Dendritic cell treated with granulocyte-macrophage colony-stimulating factor and Interleukin-4, amounts not matched to agents 40 ng/mL and 50 ng/mL, for 4 days (primary cell): ENCODE data around the gene RASGEF1C.
"Not testable (repeated sequence)": the region's sequence is repeated elsewhere in the genome, so short reads cannot be mapped to it uniquely, and the experiment has no call there.

ENCODE experiments used
- H3K27ac Mint-ChIP-seq: one replicate; pipeline ENCODE4 v1.8.0; 2022; ENCODE audit warnings: mild to moderate bottlenecking, mixed read lengths
- H3K27me3 Mint-ChIP-seq: one replicate; pipeline ENCODE4 v1.8.0; 2022; ENCODE audit warnings: mild to moderate bottlenecking, mixed read lengths
- H3K36me3 Mint-ChIP-seq: one replicate; pipeline ENCODE4 v1.8.0; 2022; ENCODE audit warnings: low read depth, mixed read lengths
- H3K4me1 Mint-ChIP-seq: one replicate; pipeline ENCODE4 v1.8.0; 2022; ENCODE audit warnings: low read depth, mixed read lengths
- H3K4me3 Mint-ChIP-seq: one replicate; pipeline ENCODE4 v1.8.0; 2022; ENCODE audit warnings: mild to moderate bottlenecking, moderate library complexity, mixed read lengths
- H3K9me3 Mint-ChIP-seq: one replicate; pipeline ENCODE4 v1.8.0; 2022; ENCODE audit warnings: mixed read lengths
- intact Hi-C: fragments of 100-400 bp; cut with micrococcal nuclease; formaldehyde crosslinking; loops from one replicate; pipeline ENCODE4 v1.15.0; 2022

The RASGEF1C gene

GRCh38 chr5:180090098-180090768, 118.8 kb downstream of the RASGEF1C start:
- H3K4me1 Mint-ChIP-seq: peaks cover 60% of the 10 kb centered on the region
- no peaks in the 10 kb centered on the region for H3K36me3 Mint-ChIP-seq
- H3K9me3 Mint-ChIP-seq: no peaks in the 10 kb centered on the region
- intact Hi-C loops: loop anchor here (2.0 to 5.0 kb wide), 2 partner anchors 19 to 288 kb away; partner anchors contain the start of gene RNF130
- H3K27me3 Mint-ChIP-seq: peaks cover 3% of the 10 kb centered on the region
- peak overlapping the region; percentile 88 for H3K4me3 Mint-ChIP-seq
- peak overlapping the region; percentile 92 for H3K27ac Mint-ChIP-seq

- intact Hi-C loops: loop anchor here (2.0 to 5.0 kb wide), 2 partner anchors 19 to 287 kb away; partner anchors contain the start of gene RNF130
- Mint-ChIP-seq H3K4me3 (peak overlapping the region; percentile 13), H3K27ac (peak overlapping the region; percentile 92), H3K4me1 (peaks cover 61% of the 10 kb centered on the region)
- H3K9me3 Mint-ChIP-seq, H3K27me3 Mint-ChIP-seq, H3K36me3 Mint-ChIP-seq: not testable (repeated sequence)
Observed at GRCh38 chr5:180089628-180090027, 119.4 kb downstream of the RASGEF1C start.

- H3K36me3 Mint-ChIP-seq: no peaks in the 10 kb centered on the region
- H3K27me3 Mint-ChIP-seq: peaks cover 6% of the 10 kb centered on the region
- H3K4me3 Mint-ChIP-seq: no peak overlapping the region
- no peaks in the 10 kb centered on the region for H3K9me3 Mint-ChIP-seq
- no peak overlapping the region for H3K27ac Mint-ChIP-seq
- H3K4me1 Mint-ChIP-seq: peaks cover 53% of the 10 kb centered on the region
- intact Hi-C loops: no loop called here
Observed at GRCh38 chr5:180088561-180088960, 120.5 kb downstream of the RASGEF1C start.

GRCh38 chr5:180086816-180087399, 122.1 kb downstream of the RASGEF1C start:
- Mint-ChIP-seq H3K27me3 (peaks cover 12% of the 10 kb centered on the region), H3K27ac (no peak overlapping the region), H3K9me3 (no peaks in the 10 kb centered on the region), H3K4me3 (no peak overlapping the region), H3K4me1 (peaks cover 36% of the 10 kb centered on the region), H3K36me3 (no peaks in the 10 kb centered on the region)
- intact Hi-C loops: no loop called here

GRCh38 chr5:180085837-180086236, 123.2 kb downstream of the RASGEF1C start:
- Mint-ChIP-seq H3K27ac (no peak overlapping the region), H3K27me3 (peaks cover 20% of the 10 kb centered on the region), H3K4me1 (peaks cover 27% of the 10 kb centered on the region), H3K9me3 (no peaks in the 10 kb centered on the region), H3K36me3 (no peaks in the 10 kb centered on the region), H3K4me3 (no peak overlapping the region)
- intact Hi-C loops: no loop called here

- H3K27ac Mint-ChIP-seq: no peak overlapping the region
- H3K9me3 Mint-ChIP-seq: no peaks in the 10 kb centered on the region
- no peak overlapping the region for H3K4me3 Mint-ChIP-seq
- no peaks in the 10 kb centered on the region for H3K36me3 Mint-ChIP-seq
- H3K4me1 Mint-ChIP-seq: peaks cover 30% of the 10 kb centered on the region
- intact Hi-C loops: no loop called here
- H3K27me3 Mint-ChIP-seq: peaks cover 26% of the 10 kb centered on the region
Observed at GRCh38 chr5:180084638-180085561, 124.1 kb downstream of the RASGEF1C start.

- peaks cover 39% of the 10 kb centered on the region for H3K4me1 Mint-ChIP-seq
- H3K27me3 Mint-ChIP-seq: peaks cover 37% of the 10 kb centered on the region
- H3K4me3 Mint-ChIP-seq: no peak overlapping the region
- H3K27ac Mint-ChIP-seq: no peak overlapping the region
- H3K36me3 Mint-ChIP-seq: no peaks in the 10 kb centered on the region
- H3K9me3 Mint-ChIP-seq: no peaks in the 10 kb centered on the region
- intact Hi-C loops: no loop called here
Observed at GRCh38 chr5:180083529-180084060, 125.4 kb downstream of the RASGEF1C start.

GRCh38 chr5:180082633-180083420, 126.2 kb downstream of the RASGEF1C start:
- Mint-ChIP-seq H3K27ac (no peak overlapping the region), H3K27me3 (peaks cover 37% of the 10 kb centered on the region), H3K9me3 (no peaks in the 10 kb centered on the region), H3K4me1 (peaks cover 39% of the 10 kb centered on the region), H3K36me3 (no peaks in the 10 kb centered on the region), H3K4me3 (no peak overlapping the region)
- intact Hi-C loops: no loop called here

- Mint-ChIP-seq H3K27me3 (peaks cover 37% of the 10 kb centered on the region), H3K4me1 (peaks cover 32% of the 10 kb centered on the region), H3K27ac (no peak overlapping the region), H3K36me3 (no peaks in the 10 kb centered on the region), H3K4me3 (no peak overlapping the region), H3K9me3 (no peaks in the 10 kb centered on the region)
- intact Hi-C loops: no loop called here
Observed at GRCh38 chr5:180081481-180081880, 127.5 kb downstream of the RASGEF1C start.

GRCh38 chr5:180080486-180081280, 128.3 kb downstream of the RASGEF1C start:
- no peak overlapping the region for H3K27ac Mint-ChIP-seq
- intact Hi-C loops: no loop called here

GRCh38 chr5:180079702-180080466, 129.1 kb downstream of the RASGEF1C start:
- intact Hi-C loops: loop anchor here (10.0 kb wide), 1 partner anchor 165 kb away; no protein-coding TSS in a partner anchor
- Mint-ChIP-seq H3K27ac (no peak overlapping the region), H3K4me3 (peak overlapping the region; percentile 52), H3K9me3 (no peaks in the 10 kb centered on the region), H3K27me3 (peaks cover 39% of the 10 kb centered on the region), H3K4me1 (peaks cover 23% of the 10 kb centered on the region), H3K36me3 (no peaks in the 10 kb centered on the region)

More at GRCh38 chr5:180080486-180081280, 128.3 kb downstream of the RASGEF1C start:
- Mint-ChIP-seq H3K27me3 (peaks cover 38% of the 10 kb centered on the region), H3K4me1 (peaks cover 29% of the 10 kb centered on the region), H3K36me3 (no peaks in the 10 kb centered on the region), H3K9me3 (no peaks in the 10 kb centered on the region), H3K4me3 (peak overlapping the region; percentile 52)

- Mint-ChIP-seq H3K36me3 (no peaks in the 10 kb centered on the region), H3K4me3 (no peak overlapping the region), H3K9me3 (no peaks in the 10 kb centered on the region), H3K27ac (no peak overlapping the region), H3K4me1 (peaks cover 18% of the 10 kb centered on the region), H3K27me3 (peaks cover 38% of the 10 kb centered on the region)
- intact Hi-C loops: loop anchor here (10.0 kb wide), 1 partner anchor 164 kb away; no protein-coding TSS in a partner anchor
Observed at GRCh38 chr5:180078348-180078747, 130.7 kb downstream of the RASGEF1C start.
